ENCODE results near the gene PRPF4. TPM values are rescaled to one million over a fixed set of nuclear protein-coding genes. Genes with fewer than 3 reads are reported as not detected.
A peak's percentile ranks its signal among the peaks of the same experiment; 100 is the strongest.

PRPF4 gene
- total and polyA plus RNA-seq, 9 of the 15 experiments (the other 6 are each of a cell fraction or from before 2014, with no cell fraction given), result 25.8 to 66.0 (median 39.8) TPM

DNA sequence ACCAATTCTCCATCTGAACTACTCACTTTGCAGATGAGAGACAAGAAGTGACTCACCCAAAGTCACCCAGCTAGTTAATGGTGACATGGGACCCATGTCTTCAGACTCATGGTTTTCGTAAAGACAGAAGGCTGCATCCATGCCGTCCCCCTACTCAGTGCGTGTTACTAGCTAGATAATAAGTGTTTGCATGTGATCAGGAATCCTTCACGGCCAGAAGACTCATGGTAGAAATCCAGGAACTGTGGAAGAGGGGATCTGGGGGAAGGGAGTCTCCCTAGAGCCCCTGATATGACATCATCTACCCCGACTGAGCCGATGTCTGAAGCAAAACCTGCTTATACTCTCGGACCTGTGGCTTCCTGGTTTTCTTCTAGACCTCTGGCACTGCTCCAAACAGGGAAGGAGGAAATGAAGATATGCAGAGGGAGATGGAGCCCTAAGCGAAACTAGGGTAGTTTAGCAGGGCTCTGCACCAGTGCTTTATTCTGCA, 24.4 kb downstream of the PRPF4 start (continued):
- TF ChIP-seq ATF7 (IDR thresholded peaks at IDR 0.05) (peak; percentile 97), JUND (IDR thresholded peaks at IDR 0.05; ENCODE audit: borderline replicate concordance, low read depth, low read length) (peak; percentile 71), JUND (tag; IDR thresholded peaks at IDR 0.05; ENCODE audit: borderline replicate concordance, low read depth, low read length) (peak; percentile 84; the same call in 1 of the 3 replicates), CAMTA2 (CRISPR knock-in tag; conservative IDR thresholded peaks at IDR 0.05) (no peak), CBX8 (IDR thresholded peaks at IDR 0.05; ENCODE audit: borderline replicate concordance, extremely low read depth, low read depth, low read length, poor library complexity, severe bottlenecking) (no peak), TCF7 (IDR thresholded peaks at IDR 0.05; ENCODE audit: borderline replicate concordance) (no peak), L3MBTL2 (IDR thresholded peaks at IDR 0.05) (0 out of 2 replicates have a peak, but pooled peaks have one; percentile 13), SMARCE1 (IDR thresholded peaks at IDR 0.05) (peak; percentile 59; the same call in 1 of the 2 replicates), ZNF431 (CRISPR knock-in tag; IDR thresholded peaks at IDR 0.05) (no peak), FOSL1 (tag; conservative IDR thresholded peaks at IDR 0.05) (peak; percentile 64)
- TF ChIP-seq, protein P1, sequence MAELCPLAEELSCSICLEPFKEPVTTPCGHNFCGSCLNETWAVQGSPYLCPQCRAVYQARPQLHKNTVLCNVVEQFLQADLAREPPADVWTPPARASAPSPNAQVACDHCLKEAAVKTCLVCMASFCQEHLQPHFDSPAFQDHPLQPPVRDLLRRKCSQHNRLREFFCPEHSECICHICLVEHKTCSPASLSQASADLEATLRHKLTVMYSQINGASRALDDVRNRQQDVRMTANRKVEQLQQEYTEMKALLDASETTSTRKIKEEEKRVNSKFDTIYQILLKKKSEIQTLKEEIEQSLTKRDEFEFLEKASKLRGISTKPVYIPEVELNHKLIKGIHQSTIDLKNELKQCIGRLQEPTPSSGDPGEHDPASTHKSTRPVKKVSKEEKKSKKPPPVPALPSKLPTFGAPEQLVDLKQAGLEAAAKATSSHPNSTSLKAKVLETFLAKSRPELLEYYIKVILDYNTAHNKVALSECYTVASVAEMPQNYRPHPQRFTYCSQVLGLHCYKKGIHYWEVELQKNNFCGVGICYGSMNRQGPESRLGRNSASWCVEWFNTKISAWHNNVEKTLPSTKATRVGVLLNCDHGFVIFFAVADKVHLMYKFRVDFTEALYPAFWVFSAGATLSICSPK (IDR thresholded peaks at IDR 0.05; ENCODE audit: borderline replicate concordance), result no peak
- TF ChIP-seq, protein P2, sequence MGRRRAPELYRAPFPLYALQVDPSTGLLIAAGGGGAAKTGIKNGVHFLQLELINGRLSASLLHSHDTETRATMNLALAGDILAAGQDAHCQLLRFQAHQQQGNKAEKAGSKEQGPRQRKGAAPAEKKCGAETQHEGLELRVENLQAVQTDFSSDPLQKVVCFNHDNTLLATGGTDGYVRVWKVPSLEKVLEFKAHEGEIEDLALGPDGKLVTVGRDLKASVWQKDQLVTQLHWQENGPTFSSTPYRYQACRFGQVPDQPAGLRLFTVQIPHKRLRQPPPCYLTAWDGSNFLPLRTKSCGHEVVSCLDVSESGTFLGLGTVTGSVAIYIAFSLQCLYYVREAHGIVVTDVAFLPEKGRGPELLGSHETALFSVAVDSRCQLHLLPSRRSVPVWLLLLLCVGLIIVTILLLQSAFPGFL (CRISPR knock-in tag; IDR thresholded peaks at IDR 0.05), result no peak
- TF ChIP-seq, protein P3, sequence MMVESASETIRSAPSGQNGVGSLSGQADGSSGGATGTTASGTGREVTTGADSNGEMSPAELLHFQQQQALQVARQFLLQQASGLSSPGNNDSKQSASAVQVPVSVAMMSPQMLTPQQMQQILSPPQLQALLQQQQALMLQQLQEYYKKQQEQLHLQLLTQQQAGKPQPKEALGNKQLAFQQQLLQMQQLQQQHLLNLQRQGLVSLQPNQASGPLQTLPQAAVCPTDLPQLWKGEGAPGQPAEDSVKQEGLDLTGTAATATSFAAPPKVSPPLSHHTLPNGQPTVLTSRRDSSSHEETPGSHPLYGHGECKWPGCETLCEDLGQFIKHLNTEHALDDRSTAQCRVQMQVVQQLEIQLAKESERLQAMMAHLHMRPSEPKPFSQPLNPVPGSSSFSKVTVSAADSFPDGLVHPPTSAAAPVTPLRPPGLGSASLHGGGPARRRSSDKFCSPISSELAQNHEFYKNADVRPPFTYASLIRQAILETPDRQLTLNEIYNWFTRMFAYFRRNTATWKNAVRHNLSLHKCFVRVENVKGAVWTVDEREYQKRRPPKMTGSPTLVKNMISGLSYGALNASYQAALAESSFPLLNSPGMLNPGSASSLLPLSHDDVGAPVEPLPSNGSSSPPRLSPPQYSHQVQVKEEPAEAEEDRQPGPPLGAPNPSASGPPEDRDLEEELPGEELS (CRISPR knock-in tag; IDR thresholded peaks at IDR 0.05; ENCODE audit: borderline replicate concordance), result no peak

Data from K562 (cell line).